Measurements from ENCODE around the gene CPXM2. TPM values are rescaled to one million over a fixed set of nuclear protein-coding genes. Genes with fewer than 3 reads are reported as not detected.
"Not testable (repeated sequence)": the region's sequence is repeated elsewhere in the genome, so short reads cannot be mapped to it uniquely, and the experiment has no call there.

Gene CPXM2
- total RNA-seq, 1 experiment from 2014 or later = not detected

- intact Hi-C loops (cut with micrococcal nuclease; ENCODE audit: unreplicated experiment) = no loop called here
- no peak for DNase-seq
- H3K36me3 Mint-ChIP-seq (ENCODE audit: insufficient read depth, unreplicated experiment) = no peaks in the 10 kb centered on the region
- H3K27me3 Mint-ChIP-seq (ENCODE audit: unreplicated experiment) = peaks cover 48% of the 10 kb centered on the region
- no peak for TF ChIP-seq CTCF (IDR thresholded peaks at IDR 0.05; ENCODE audit: unreplicated experiment)
- H3K27ac Mint-ChIP-seq (ENCODE audit: unreplicated experiment) = no peak overlapping the region
- no peaks in the 10 kb centered on the region for H3K9me3 Mint-ChIP-seq (ENCODE audit: low read depth, unreplicated experiment)
- no peaks in the 10 kb centered on the region for H3K4me1 Mint-ChIP-seq (ENCODE audit: low read depth, unreplicated experiment)
- BruUV-seq (replicated peaks) = no TSS peak
- H3K4me3 Mint-ChIP-seq (ENCODE audit: low read depth, unreplicated experiment) = no peak overlapping the region
- CTCF ChIA-PET = no interaction called here
Measured at GRCh38 chr10:123743441-123744223, 148.0 kb downstream of the CPXM2 start.

GRCh38 chr10:123742751-123743440 is 148.7 kb downstream of the CPXM2 start:
- BruUV-seq (replicated peaks) = no TSS peak

GRCh38 chr10:123741711-123742110 is 149.9 kb downstream of the CPXM2 start:
- CTCF ChIA-PET = no interaction called here
- no peak overlapping the region for H3K4me3 Mint-ChIP-seq (ENCODE audit: low read depth, unreplicated experiment)
- H3K27me3 Mint-ChIP-seq (ENCODE audit: unreplicated experiment) = peaks cover 41% of the 10 kb centered on the region
- no peaks in the 10 kb centered on the region for H3K4me1 Mint-ChIP-seq (ENCODE audit: low read depth, unreplicated experiment)
- H3K9me3 Mint-ChIP-seq (ENCODE audit: low read depth, unreplicated experiment) = no peaks in the 10 kb centered on the region
- no peaks in the 10 kb centered on the region for H3K36me3 Mint-ChIP-seq (ENCODE audit: insufficient read depth, unreplicated experiment)
- no peak for TF ChIP-seq CTCF (IDR thresholded peaks at IDR 0.05; ENCODE audit: unreplicated experiment)
- BruUV-seq (replicated peaks) = no TSS peak
- no peak for DNase-seq
- intact Hi-C loops (cut with micrococcal nuclease; ENCODE audit: unreplicated experiment) = no loop called here
- no peak overlapping the region for H3K27ac Mint-ChIP-seq (ENCODE audit: unreplicated experiment)

More at GRCh38 chr10:123742751-123743440, 148.7 kb downstream of the CPXM2 start:
- no peak for DNase-seq
- CTCF ChIA-PET = interaction anchor here (0.5 kb wide), 1 partner anchor 1763 kb away, joined by 3 read pairs; no protein-coding TSS in a partner anchor
- H3K27me3 Mint-ChIP-seq (ENCODE audit: unreplicated experiment) = peaks cover 44% of the 10 kb centered on the region
- intact Hi-C loops (cut with micrococcal nuclease; ENCODE audit: unreplicated experiment) = no loop called here
- no peak overlapping the region for H3K27ac Mint-ChIP-seq (ENCODE audit: unreplicated experiment)
- H3K36me3 Mint-ChIP-seq (ENCODE audit: insufficient read depth, unreplicated experiment) = no peaks in the 10 kb centered on the region
- H3K9me3 Mint-ChIP-seq (ENCODE audit: low read depth, unreplicated experiment) = no peaks in the 10 kb centered on the region
- no peak for TF ChIP-seq CTCF (IDR thresholded peaks at IDR 0.05; ENCODE audit: unreplicated experiment)
- no peak overlapping the region for H3K4me3 Mint-ChIP-seq (ENCODE audit: low read depth, unreplicated experiment)
- no peaks in the 10 kb centered on the region for H3K4me1 Mint-ChIP-seq (ENCODE audit: low read depth, unreplicated experiment)

GRCh38 chr10:123741146-123741545 is 150.5 kb downstream of the CPXM2 start:
- CTCF ChIA-PET = no interaction called here
- Mint-ChIP-seq H3K4me1 (ENCODE audit: low read depth, unreplicated experiment) (no peaks in the 10 kb centered on the region), H3K4me3 (ENCODE audit: low read depth, unreplicated experiment) (no peak overlapping the region), H3K9me3 (ENCODE audit: low read depth, unreplicated experiment) (no peaks in the 10 kb centered on the region), H3K27ac (ENCODE audit: unreplicated experiment) (no peak overlapping the region), H3K27me3 (ENCODE audit: unreplicated experiment) (peaks cover 35% of the 10 kb centered on the region), H3K36me3 (ENCODE audit: insufficient read depth, unreplicated experiment) (no peaks in the 10 kb centered on the region)
- BruUV-seq (replicated peaks) = no TSS peak
- no peak for DNase-seq
- no peak for TF ChIP-seq CTCF (IDR thresholded peaks at IDR 0.05; ENCODE audit: unreplicated experiment)
- intact Hi-C loops (cut with micrococcal nuclease; ENCODE audit: unreplicated experiment) = no loop called here

GRCh38 chr10:123736917-123737316 is 154.7 kb downstream of the CPXM2 start:
- H3K36me3 Mint-ChIP-seq (ENCODE audit: insufficient read depth, unreplicated experiment); H3K9me3 Mint-ChIP-seq (ENCODE audit: low read depth, unreplicated experiment); H3K4me3 Mint-ChIP-seq (ENCODE audit: low read depth, unreplicated experiment); BruUV-seq (replicated peaks); H3K27ac Mint-ChIP-seq (ENCODE audit: unreplicated experiment); DNase-seq; CTCF ChIA-PET; H3K4me1 Mint-ChIP-seq (ENCODE audit: low read depth, unreplicated experiment); intact Hi-C loops (cut with micrococcal nuclease; ENCODE audit: unreplicated experiment): not testable (repeated sequence)
- peaks cover 12% of the 10 kb centered on the region for H3K27me3 Mint-ChIP-seq (ENCODE audit: unreplicated experiment)

Measured in Calu3 (cell line).